ENCODE results near the gene VIL1. TPM values are rescaled to one million over a fixed set of nuclear protein-coding genes. Genes with fewer than 3 reads are reported as not detected.

Gene VIL1
- total and polyA plus RNA-seq, 2 of the 13 experiments (the other 11 are each of a cell fraction or from before 2014, with no cell fraction given), result 287 to 301 TPM

- TF ChIP-seq NFATC3 (CRISPR knock-in tag; IDR thresholded peaks at IDR 0.05) (no peak), TBX3 (IDR thresholded peaks at IDR 0.05; ENCODE audit: borderline replicate concordance) (0 out of 2 replicates have a peak, but pooled peaks have one; percentile 8), RFX1 (IDR thresholded peaks at IDR 0.05) (no peak), TEAD2 (CRISPR knock-in tag; IDR thresholded peaks at IDR 0.05) (no peak), PHF5A (CRISPR knock-in tag; IDR thresholded peaks at IDR 0.05; ENCODE audit: low read depth, unreplicated experiment) (no peak), ZFP36L1 (CRISPR knock-in tag; IDR thresholded peaks at IDR 0.05) (peak; percentile 1; the same call in 1 of the 2 replicates), ARNT (IDR thresholded peaks at IDR 0.05) (no peak), XRCC5 (optimal IDR thresholded peaks at IDR 0.05; ENCODE audit: low read length) (no peak), PPARG (CRISPR knock-in tag; conservative IDR thresholded peaks at IDR 0.05) (no peak; the same call in 1 of the 2 replicates), ZNF879 (CRISPR knock-in tag; IDR thresholded peaks at IDR 0.05) (no peak), ZBTB38 (CRISPR knock-in tag; IDR thresholded peaks at IDR 0.05) (no peak), ZNF276 (CRISPR knock-in tag; IDR thresholded peaks at IDR 0.05; ENCODE audit: low read depth) (peak; percentile 35; the same call in 1 of the 2 replicates), MIXL1 (CRISPR knock-in tag; IDR thresholded peaks at IDR 0.05) (0 out of 2 replicates have a peak, but pooled peaks have one; percentile 9), ZNF782 (CRISPR knock-in tag; IDR thresholded peaks at IDR 0.05; ENCODE audit: borderline replicate concordance) (peak; percentile 59), ZNF549 (CRISPR knock-in tag; IDR thresholded peaks at IDR 0.05) (no peak), ZKSCAN1 (IDR thresholded peaks at IDR 0.05; ENCODE audit: low read length) (no peak)
- TF ChIP-seq, protein P1, sequence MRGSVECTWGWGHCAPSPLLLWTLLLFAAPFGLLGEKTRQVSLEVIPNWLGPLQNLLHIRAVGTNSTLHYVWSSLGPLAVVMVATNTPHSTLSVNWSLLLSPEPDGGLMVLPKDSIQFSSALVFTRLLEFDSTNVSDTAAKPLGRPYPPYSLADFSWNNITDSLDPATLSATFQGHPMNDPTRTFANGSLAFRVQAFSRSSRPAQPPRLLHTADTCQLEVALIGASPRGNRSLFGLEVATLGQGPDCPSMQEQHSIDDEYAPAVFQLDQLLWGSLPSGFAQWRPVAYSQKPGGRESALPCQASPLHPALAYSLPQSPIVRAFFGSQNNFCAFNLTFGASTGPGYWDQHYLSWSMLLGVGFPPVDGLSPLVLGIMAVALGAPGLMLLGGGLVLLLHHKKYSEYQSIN (CRISPR knock-in tag; IDR thresholded peaks at IDR 0.05; ENCODE audit: borderline replicate concordance), result no peak
- TF ChIP-seq, protein P2, sequence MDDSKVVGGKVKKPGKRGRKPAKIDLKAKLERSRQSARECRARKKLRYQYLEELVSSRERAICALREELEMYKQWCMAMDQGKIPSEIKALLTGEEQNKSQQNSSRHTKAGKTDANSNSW (CRISPR knock-in tag; IDR thresholded peaks at IDR 0.05; ENCODE audit: borderline replicate concordance), result no peak
- TF ChIP-seq, protein P3, sequence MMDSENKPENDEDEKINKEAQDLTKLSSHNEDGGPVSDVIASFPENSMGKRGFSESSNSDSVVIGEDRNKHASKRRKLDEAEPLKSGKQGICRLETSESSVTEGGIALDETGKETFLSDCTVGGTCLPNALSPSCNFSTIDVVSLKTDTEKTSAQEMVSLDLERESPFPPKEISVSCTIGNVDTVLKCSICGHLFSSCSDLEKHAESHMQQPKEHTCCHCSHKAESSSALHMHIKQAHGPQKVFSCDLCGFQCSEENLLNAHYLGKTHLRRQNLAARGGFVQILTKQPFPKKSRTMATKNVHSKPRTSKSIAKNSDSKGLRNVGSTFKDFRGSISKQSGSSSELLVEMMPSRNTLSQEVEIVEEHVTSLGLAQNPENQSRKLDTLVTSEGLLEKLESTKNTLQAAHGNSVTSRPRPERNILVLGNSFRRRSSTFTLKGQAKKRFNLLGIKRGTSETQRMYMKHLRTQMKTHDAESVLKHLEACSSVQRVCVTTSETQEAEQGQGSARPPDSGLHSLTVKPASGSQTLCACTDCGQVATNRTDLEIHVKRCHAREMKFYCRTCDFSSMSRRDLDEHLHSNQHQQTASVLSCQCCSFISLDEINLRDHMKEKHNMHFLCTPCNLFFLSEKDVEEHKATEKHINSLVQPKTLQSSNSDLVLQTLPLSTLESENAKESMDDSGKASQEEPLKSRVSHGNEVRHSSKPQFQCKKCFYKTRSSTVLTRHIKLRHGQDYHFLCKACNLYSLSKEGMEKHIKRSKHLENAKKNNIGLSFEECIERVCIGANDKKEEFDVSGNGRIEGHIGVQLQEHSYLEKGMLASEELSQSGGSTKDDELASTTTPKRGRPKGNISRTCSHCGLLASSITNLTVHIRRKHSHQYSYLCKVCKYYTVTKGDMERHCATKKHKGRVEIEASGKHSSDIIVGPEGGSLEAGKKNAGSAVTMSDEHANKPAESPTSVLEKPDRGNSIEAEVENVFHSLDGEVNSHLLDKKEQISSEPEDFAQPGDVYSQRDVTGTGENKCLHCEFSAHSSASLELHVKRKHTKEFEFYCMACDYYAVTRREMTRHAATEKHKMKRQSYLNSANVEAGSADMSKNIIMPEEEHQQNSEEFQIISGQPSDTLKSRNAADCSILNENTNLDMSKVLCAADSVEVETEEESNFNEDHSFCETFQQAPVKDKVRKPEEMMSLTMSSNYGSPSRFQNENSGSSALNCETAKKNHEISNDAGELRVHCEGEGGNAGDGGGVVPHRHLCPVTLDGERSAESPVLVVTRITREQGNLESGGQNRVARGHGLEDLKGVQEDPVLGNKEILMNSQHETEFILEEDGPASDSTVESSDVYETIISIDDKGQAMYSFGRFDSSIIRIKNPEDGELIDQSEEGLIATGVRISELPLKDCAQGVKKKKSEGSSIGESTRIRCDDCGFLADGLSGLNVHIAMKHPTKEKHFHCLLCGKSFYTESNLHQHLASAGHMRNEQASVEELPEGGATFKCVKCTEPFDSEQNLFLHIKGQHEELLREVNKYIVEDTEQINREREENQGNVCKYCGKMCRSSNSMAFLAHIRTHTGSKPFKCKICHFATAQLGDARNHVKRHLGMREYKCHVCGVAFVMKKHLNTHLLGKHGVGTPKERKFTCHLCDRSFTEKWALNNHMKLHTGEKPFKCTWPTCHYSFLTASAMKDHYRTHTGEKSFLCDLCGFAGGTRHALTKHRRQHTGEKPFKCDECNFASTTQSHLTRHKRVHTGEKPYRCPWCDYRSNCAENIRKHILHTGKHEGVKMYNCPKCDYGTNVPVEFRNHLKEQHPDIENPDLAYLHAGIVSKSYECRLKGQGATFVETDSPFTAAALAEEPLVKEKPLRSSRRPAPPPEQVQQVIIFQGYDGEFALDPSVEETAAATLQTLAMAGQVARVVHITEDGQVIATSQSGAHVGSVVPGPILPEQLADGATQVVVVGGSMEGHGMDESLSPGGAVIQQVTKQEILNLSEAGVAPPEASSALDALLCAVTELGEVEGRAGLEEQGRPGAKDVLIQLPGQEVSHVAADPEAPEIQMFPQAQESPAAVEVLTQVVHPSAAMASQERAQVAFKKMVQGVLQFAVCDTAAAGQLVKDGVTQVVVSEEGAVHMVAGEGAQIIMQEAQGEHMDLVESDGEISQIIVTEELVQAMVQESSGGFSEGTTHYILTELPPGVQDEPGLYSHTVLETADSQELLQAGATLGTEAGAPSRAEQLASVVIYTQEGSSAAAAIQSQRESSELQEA (CRISPR knock-in tag; IDR thresholded peaks at IDR 0.05; ENCODE audit: not compliant biosample characterization), result no peak
These were observed 20.2 kb upstream of the VIL1 start (continued) for GRCh38 chr2:218398437-218399390.

Data from HepG2 (cell line).